PC-3 (cell line): ENCODE data around the gene ITGA1. TPM values are rescaled to one million over a fixed set of nuclear protein-coding genes. Genes with fewer than 3 reads are reported as not detected.

ENCODE experiments used
- ATAC-seq: fragments of 200-7000 bp; cut with Tn5 transposase; 2 replicates; pipeline ENCODE4 v1.9.1; 2020; ENCODE audit warnings: mild to moderate bottlenecking, moderate library complexity
- BruUV-seq: library from RNA; stranded (reverse); fragments of 400-500 nt; replicated peaks from 2 replicates; lab custom pipeline; 2021; lab: Mats Ljungman, UMichigan
- CTCF ChIA-PET: fragments of 300-600 bp; sonication (Branson Sonifier 250); formaldehyde crosslinking; loops from one replicate; lab custom pipeline; 2022; ENCODE audit warnings: antibody characterized with exemption; lab: Charles Lee
- POLR2A ChIA-PET: fragments of 300-600 bp; sonication (Branson Sonifier 250); formaldehyde crosslinking; loops from one replicate; lab custom pipeline; 2022; ENCODE audit warnings: antibody characterized with exemption; ENCODE audit not compliant: unreplicated experiment; lab: Charles Lee
- DNase-seq: peaks from one replicate; pipeline ENCODE4 v3.0.0-alpha.2; 2015
- H2AFZ ChIP-seq: fragments of 300-600 bp; sonication (generic); 2 replicates; pipeline ENCODE4 v1.6.0; 2016; ENCODE audit warnings: antibody characterized with exemption, low read length
- H3F3A ChIP-seq: fragments of 300-600 bp; sonication (generic); one replicate; pipeline ENCODE4 v1.6.0; 2017; ENCODE audit warnings: antibody characterized with exemption, low read length, control low read depth, mild to moderate bottlenecking; ENCODE audit not compliant: unreplicated experiment
- H3K27ac ChIP-seq: fragments of 300-600 bp; sonication (generic); 2 replicates; pipeline ENCODE4 v1.5.1; 2016; ENCODE audit warnings: mild to moderate bottlenecking, low read length
- H3K27me3 ChIP-seq: fragments of 300-600 bp; sonication (generic); 2 replicates; pipeline ENCODE4 v1.6.1; 2016; ENCODE audit warnings: low read length, mixed read lengths
- H3K36me3 ChIP-seq: fragments of 300-600 bp; sonication (generic); 2 replicates; pipeline ENCODE4 v1.6.1; 2016; ENCODE audit warnings: low read depth, mixed run types, low read length, mixed read lengths
- H3K4me1 ChIP-seq: fragments of 300-600 bp; sonication (generic); 2 replicates; pipeline ENCODE4 v1.5.1; 2016; ENCODE audit warnings: low read length; ENCODE audit not compliant: insufficient read depth
- H3K4me2 ChIP-seq: fragments of 300-600 bp; sonication (generic); 2 replicates; pipeline ENCODE4 v1.6.0; 2016; ENCODE audit warnings: low read length
- H3K4me3 ChIP-seq: fragments of 300-600 bp; sonication (generic); 2 replicates; pipeline ENCODE4 v1.5.1; 2016; ENCODE audit warnings: mild to moderate bottlenecking, low read length, mixed read lengths
- H3K79me2 ChIP-seq: fragments of 300-600 bp; sonication (generic); 2 replicates; pipeline ENCODE4 v1.6.1; 2017; ENCODE audit warnings: low read length, mixed read lengths
- H3K9ac ChIP-seq: fragments of 300-600 bp; sonication (generic); 2 replicates; pipeline ENCODE4 v1.6.0; 2016; ENCODE audit warnings: mild to moderate bottlenecking, low read length
- H3K9me2 ChIP-seq: fragments of 300-600 bp; sonication (generic); replicated peaks from 2 replicates; pipeline ENCODE4 v1.6.1; 2016; ENCODE audit warnings: mixed run types, low read length, mixed read lengths
- H3K9me3 ChIP-seq: fragments of 300-600 bp; sonication (generic); 2 replicates; pipeline ENCODE4 v1.6.1; 2016; ENCODE audit warnings: low read length, mixed read lengths
- H4K20me1 ChIP-seq: fragments of 300-600 bp; sonication (generic); 2 replicates; pipeline ENCODE4 v1.6.1; 2016; ENCODE audit warnings: low read length, mixed read lengths
- CTCF ChIP-seq: fragments of 300-600 bp; sonication (generic); conservative IDR thresholded peaks from 2 replicates; pipeline ENCODE4 v1.5.1; 2017; ENCODE audit warnings: antibody characterized with exemption, low read depth, mild to moderate bottlenecking, low read length
- EZH2 ChIP-seq: fragments of 300-600 bp; sonication (generic); IDR thresholded peaks from one replicate; pipeline ENCODE4 v1.6.1; 2017; ENCODE audit warnings: antibody characterized with exemption, mild to moderate bottlenecking, low read length; ENCODE audit not compliant: unreplicated experiment
- EZH2phosphoT487 ChIP-seq: fragments of 300-600 bp; sonication (generic); IDR thresholded peaks from 2 replicates; pipeline ENCODE4 v1.6.1; 2018; ENCODE audit warnings: mild to moderate bottlenecking, antibody characterized with exemption, low read length, borderline replicate concordance
- intact Hi-C: fragments of 100-400 bp; cut with micrococcal nuclease; formaldehyde crosslinking; loops from 2 replicates; pipeline ENCODE4 v1.9.0; 2023
- total RNA-seq: library from RNA; depleted of rRNA; stranded (reverse); fragments of >200 nt; gene quantifications from 2 replicates; pipeline ENCODE4 v1.2.3, GENCODE V29; 2014

ITGA1 gene
- total RNA-seq, 1 experiment from 2014 or later: 4.7 TPM

- BruUV-seq: no TSS peak
- Histone ChIP-seq H3K27ac (no peak overlapping the region), H2AFZ (no peak overlapping the region), H3K27me3 (no peaks in the 10 kb centered on the region), H3F3A (no peaks in the 10 kb centered on the region), H4K20me1 (no peaks in the 10 kb centered on the region), H3K79me2 (no peaks in the 10 kb centered on the region), H3K36me3 (no peaks in the 10 kb centered on the region), H3K9ac (no peak overlapping the region), H3K4me2 (no peak overlapping the region), H3K4me3 (no peak overlapping the region), H3K9me3 (no peaks in the 10 kb centered on the region), H3K9me2 (no peaks in the 10 kb centered on the region), H3K4me1 (peaks cover 22% of the 10 kb centered on the region)
- intact Hi-C loops: loop anchor here (10.0 kb wide), 1 partner anchor 122 kb away; no protein-coding TSS in a partner anchor
- ChIA-PET CTCF (interaction anchor here (1.2 kb wide), 1 partner anchor 42 kb away, joined by 3 read pairs; no protein-coding TSS in a partner anchor), POLR2A (interaction anchor here (0.6 kb wide), 2 partner anchors 20 to 51 kb away, joined by 3 to 5 read pairs; no protein-coding TSS in a partner anchor)
- no peak for TF ChIP-seq EZH2
- peak; percentile 57 for TF ChIP-seq CTCF
- no peak for TF ChIP-seq EZH2phosphoT487
- DNase-seq (peak; percentile 36), ATAC-seq (peak; percentile 65)
These were observed 155.6 kb downstream of the ITGA1 start for GRCh38 chr5:52943285-52943684.

DNA sequence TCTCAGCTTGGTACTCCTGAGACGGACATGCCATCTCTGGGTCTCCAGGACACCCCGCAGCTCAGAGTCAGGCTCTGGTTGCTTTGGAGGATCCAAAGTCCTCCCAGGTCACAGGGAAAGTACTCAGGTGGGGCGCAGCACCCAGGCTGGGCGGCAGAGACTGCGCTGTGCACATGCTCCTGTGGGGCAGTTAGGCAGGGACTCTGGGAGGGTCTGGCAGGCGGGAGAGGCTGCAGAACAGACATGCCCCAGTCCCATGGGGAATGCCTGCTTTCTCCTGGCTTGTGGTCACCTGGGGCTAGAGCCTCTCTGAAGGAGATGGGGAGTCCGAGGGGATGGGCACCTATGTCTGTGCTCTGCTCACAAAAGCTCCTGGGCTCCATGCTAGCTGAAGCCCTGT lies 156.1 kb downstream of the ITGA1 start:
- H3K9ac ChIP-seq: no peak overlapping the region
- no peak overlapping the region for H3K4me2 ChIP-seq
- H3K79me2 ChIP-seq: no peaks in the 10 kb centered on the region
- H3K36me3 ChIP-seq: no peaks in the 10 kb centered on the region
- H2AFZ ChIP-seq: no peak overlapping the region; the same call in 1 of the 2 replicates
- H3K4me3 ChIP-seq: no peak overlapping the region
- H3K27ac ChIP-seq: no peak overlapping the region
- no peaks in the 10 kb centered on the region for H3K27me3 ChIP-seq
- intact Hi-C loops: loop anchor here (10.0 kb wide), 1 partner anchor 121 kb away; no protein-coding TSS in a partner anchor
- DNase-seq: no peak
- TF ChIP-seq CTCF: no peak
- TF ChIP-seq EZH2phosphoT487: no peak
- TF ChIP-seq EZH2: no peak
- H3K4me1 ChIP-seq: peaks cover 26% of the 10 kb centered on the region
- CTCF ChIA-PET: interaction anchor here (1.2 kb wide), 1 partner anchor 41 kb away, joined by 3 read pairs; no protein-coding TSS in a partner anchor
- POLR2A ChIA-PET: interaction anchor here (0.6 kb wide), 1 partner anchor 21 kb away, joined by 5 read pairs; no protein-coding TSS in a partner anchor
- H3F3A ChIP-seq: no peaks in the 10 kb centered on the region
- no peaks in the 10 kb centered on the region for H3K9me3 ChIP-seq
- no peak for ATAC-seq
- H4K20me1 ChIP-seq: no peaks in the 10 kb centered on the region
- BruUV-seq: no TSS peak
- H3K9me2 ChIP-seq: no peaks in the 10 kb centered on the region

GRCh38 chr5:52945040-52945439 lies 157.3 kb downstream of the ITGA1 start:
- BruUV-seq: no TSS peak
- peak overlapping the region; percentile 38 for H3K9ac ChIP-seq

More at GRCh38 chr5:52945040-52945439, 157.3 kb downstream of the ITGA1 start:
- H4K20me1 ChIP-seq: no peaks in the 10 kb centered on the region
- H3K4me3 ChIP-seq: peak overlapping the region; percentile 71
- no peaks in the 10 kb centered on the region for H3K9me2 ChIP-seq
- ATAC-seq: no peak
- peak overlapping the region; percentile 85 for H2AFZ ChIP-seq
- no peaks in the 10 kb centered on the region for H3F3A ChIP-seq
- intact Hi-C loops: loop anchor here (5.0 to 10.0 kb wide), 2 partner anchors 92 to 120 kb away; no protein-coding TSS in a partner anchor
- H3K27me3 ChIP-seq: no peaks in the 10 kb centered on the region
- no peak overlapping the region for H3K27ac ChIP-seq
- CTCF ChIA-PET: no interaction called here
- no peak for DNase-seq
- peaks cover 29% of the 10 kb centered on the region for H3K4me1 ChIP-seq
- H3K36me3 ChIP-seq: no peaks in the 10 kb centered on the region
- POLR2A ChIA-PET: interaction anchor here (0.7 kb wide), 1 partner anchor 43 kb away, joined by 8 read pairs; no protein-coding TSS in a partner anchor
- H3K4me2 ChIP-seq: peak overlapping the region; percentile 83
- TF ChIP-seq EZH2phosphoT487: no peak
- TF ChIP-seq EZH2: no peak
- TF ChIP-seq CTCF: no peak
- no peaks in the 10 kb centered on the region for H3K9me3 ChIP-seq
- no peaks in the 10 kb centered on the region for H3K79me2 ChIP-seq
